ENCODE results near the gene FUT8.
"Not testable (repeated sequence)": the region's sequence is repeated elsewhere in the genome, so short reads cannot be mapped to it uniquely, and the experiment has no call there.

The FUT8 gene

DNA sequence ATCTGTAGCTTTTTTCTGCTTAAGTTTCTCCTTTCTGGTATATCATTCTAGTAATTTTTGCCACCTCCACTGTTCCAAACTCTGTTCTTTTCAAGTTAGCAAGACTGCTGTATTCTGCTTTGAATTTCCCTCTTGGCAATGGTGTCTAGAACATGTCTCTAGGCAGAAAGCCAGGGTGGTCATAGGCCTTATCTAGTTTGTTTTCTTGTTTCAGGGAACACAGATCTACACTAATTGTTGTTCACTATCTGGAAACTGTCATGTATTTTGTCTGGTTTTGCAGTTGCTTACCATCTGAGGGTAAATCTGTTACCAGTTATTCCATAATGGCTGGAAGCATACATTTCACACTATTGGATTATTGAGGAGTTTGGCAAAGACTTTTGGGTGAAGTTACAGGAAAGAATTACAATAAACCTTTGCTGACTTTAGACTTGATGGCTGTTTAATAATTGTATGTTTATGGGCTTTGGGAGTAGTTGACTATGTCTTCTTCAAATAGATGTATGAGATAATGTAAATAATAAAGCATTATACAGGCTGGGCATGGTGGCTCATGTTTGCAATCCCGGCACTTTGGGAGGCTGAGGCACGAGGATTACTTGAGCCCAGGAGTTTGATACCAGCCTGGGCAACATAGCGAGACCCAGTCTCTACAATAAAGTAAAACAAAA lies 41.4 kb downstream of the FUT8 start:
- TF ChIP-seq, protein P1, sequence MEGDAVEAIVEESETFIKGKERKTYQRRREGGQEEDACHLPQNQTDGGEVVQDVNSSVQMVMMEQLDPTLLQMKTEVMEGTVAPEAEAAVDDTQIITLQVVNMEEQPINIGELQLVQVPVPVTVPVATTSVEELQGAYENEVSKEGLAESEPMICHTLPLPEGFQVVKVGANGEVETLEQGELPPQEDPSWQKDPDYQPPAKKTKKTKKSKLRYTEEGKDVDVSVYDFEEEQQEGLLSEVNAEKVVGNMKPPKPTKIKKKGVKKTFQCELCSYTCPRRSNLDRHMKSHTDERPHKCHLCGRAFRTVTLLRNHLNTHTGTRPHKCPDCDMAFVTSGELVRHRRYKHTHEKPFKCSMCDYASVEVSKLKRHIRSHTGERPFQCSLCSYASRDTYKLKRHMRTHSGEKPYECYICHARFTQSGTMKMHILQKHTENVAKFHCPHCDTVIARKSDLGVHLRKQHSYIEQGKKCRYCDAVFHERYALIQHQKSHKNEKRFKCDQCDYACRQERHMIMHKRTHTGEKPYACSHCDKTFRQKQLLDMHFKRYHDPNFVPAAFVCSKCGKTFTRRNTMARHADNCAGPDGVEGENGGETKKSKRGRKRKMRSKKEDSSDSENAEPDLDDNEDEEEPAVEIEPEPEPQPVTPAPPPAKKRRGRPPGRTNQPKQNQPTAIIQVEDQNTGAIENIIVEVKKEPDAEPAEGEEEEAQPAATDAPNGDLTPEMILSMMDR (IDR thresholded peaks at IDR 0.05; ENCODE audit: extremely low read depth, missing control alignments) = no peak
- DNase-seq (ENCODE audit: low spot score) = no peak

GRCh38 chr14:65456247-65456646 lies 43.7 kb downstream of the FUT8 start:
- no peak for DNase-seq (ENCODE audit: low spot score)
- TF ChIP-seq, protein P1 (IDR thresholded peaks at IDR 0.05; ENCODE audit: extremely low read depth, missing control alignments) = no peak

DNA sequence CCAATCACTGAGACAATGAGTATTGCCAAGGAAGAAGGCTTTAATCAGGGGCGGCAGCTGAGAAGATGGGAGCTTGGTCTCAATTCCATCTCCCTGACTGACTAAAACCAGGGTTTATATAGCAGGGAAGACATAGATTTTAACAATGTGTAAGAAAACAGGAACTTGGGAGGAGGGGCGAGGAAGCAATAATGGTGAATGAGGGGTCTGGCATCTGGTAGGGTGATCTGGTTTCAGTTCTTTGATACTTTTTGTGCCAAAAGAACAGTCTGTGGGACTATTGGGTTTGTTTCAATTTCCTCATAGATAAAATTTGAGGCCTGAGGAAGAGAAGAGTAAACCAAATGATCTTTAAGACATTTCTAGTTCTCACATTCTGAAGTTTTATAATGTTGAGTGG lies 49.2 kb downstream of the FUT8 start:
- TF ChIP-seq, protein P1 (IDR thresholded peaks at IDR 0.05; ENCODE audit: extremely low read depth, missing control alignments) = no peak
- no peak for DNase-seq (ENCODE audit: low spot score)

- peak; percentile 53 for DNase-seq (ENCODE audit: low spot score)
Measured at GRCh38 chr14:65462411-65462810, 49.9 kb downstream of the FUT8 start.

GRCh38 chr14:65465584-65465983 lies 53.1 kb downstream of the FUT8 start:
- TF ChIP-seq, protein P1 (IDR thresholded peaks at IDR 0.05; ENCODE audit: extremely low read depth, missing control alignments) = no peak
- DNase-seq (ENCODE audit: low spot score) = no peak

More at GRCh38 chr14:65462411-65462810, 49.9 kb downstream of the FUT8 start:
- TF ChIP-seq, protein P1 (IDR thresholded peaks at IDR 0.05; ENCODE audit: extremely low read depth, missing control alignments) = no peak

GRCh38 chr14:65467926-65468325 lies 55.4 kb downstream of the FUT8 start:
- DNase-seq (ENCODE audit: low spot score) = not testable (repeated sequence)

DNA sequence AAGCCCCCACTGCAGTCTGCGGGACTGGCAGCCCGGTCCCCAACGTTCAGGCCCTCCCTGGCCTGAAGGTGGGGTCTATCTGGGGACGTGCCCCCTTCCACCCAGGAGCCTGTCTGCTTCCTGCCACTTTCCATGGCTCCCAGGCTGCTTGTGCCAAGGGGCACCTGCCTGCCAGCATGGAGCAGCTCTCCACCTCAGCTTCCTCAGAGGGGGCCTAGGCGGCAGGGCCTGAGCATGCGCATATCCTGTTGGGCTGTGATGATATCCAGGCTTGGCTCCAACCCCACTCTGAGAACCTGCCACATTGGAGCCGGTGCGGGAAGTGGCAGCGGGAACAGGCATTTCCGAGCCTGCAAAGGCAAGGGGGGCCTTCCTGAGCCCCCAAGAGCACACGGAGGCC lies 57.4 kb downstream of the FUT8 start:
- TF ChIP-seq, protein P1 (IDR thresholded peaks at IDR 0.05; ENCODE audit: extremely low read depth, missing control alignments) = no peak
- DNase-seq (ENCODE audit: low spot score) = no peak

GRCh38 chr14:65470404-65470880 lies 57.9 kb downstream of the FUT8 start:
- no peak for DNase-seq (ENCODE audit: low spot score)
- TF ChIP-seq, protein P1 (IDR thresholded peaks at IDR 0.05; ENCODE audit: extremely low read depth, missing control alignments) = no peak
